ENCODE measurements around the gene RPS10.

Gene RPS10

GRCh38 chr6:34425498-34426410 lies at the start of gene RPS10:
TSS of gene RPS10 (minus strand) at chr6:34426069. CDS start at chr6:34425221, 848 bp downstream.
- DNase-seq = peak; percentile 90

DNA sequence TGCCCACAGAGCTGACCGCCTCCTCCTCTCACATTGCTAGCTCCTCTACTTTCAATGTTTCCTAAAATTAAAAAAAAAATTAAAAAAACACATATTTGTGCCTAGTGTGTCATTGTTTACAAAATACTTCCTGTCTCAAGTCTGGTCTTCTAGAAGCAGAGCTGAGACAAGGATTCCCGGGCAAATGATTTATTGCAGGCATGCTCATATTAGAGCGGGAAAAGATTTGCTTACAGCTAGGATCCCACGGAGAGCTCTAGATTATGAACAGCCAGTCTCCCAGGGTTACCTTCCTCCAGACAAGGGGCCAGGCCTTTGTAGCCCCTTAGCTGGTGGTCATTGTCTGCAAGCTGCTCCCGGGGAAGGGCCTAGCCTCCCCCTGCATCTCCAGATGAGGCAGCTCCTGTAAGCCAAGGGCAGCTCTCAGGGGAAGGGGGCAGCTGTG lies 49.4 kb upstream of the RPS10 start:
- no peak for DNase-seq

DNA sequence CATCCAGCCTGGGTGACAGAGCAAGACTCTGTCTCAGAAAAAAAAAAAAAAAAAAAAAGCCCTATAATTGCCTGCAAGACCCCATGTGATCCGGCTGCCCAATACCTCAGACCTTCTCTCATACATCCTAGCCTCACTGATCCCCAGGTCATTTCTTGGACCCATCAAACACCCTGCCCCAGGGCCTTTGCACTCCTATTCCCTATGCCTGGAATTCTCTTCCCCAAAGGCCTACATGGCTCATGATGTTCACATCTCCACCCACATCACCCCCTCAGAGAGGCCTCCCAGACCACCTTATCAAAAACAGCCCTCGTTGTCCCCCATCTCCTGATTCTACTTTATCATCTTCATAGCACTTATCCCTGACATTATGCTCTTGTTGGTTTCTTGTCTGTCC lies 48.9 kb upstream of the RPS10 start:
- no peak for DNase-seq

- DNase-seq = no peak
Measured at GRCh38 chr6:34473967-34474366, 48.1 kb upstream of the RPS10 start.

DNA sequence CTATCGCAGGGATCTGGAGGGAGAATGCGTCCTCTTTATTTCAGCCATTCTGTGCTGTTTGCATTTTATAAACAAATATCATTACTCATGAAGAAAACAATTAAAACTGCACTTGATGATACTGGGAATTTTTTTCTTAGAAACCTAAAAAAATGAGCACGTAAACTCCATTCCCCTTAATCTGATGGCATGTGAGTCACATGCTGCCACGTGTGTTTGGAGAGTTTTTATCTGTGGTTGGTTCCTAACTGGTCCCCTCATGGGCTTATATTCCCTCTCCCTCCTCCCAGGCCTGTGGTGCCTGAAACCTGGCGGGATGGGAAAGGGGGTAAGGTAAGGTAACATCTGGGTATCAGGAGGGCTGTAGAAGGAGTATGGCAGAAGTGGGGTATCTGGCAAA lies 46.6 kb upstream of the RPS10 start:
- no peak for DNase-seq

GRCh38 chr6:34469499-34469898 lies 43.6 kb upstream of the RPS10 start:
- DNase-seq = no peak

DNA sequence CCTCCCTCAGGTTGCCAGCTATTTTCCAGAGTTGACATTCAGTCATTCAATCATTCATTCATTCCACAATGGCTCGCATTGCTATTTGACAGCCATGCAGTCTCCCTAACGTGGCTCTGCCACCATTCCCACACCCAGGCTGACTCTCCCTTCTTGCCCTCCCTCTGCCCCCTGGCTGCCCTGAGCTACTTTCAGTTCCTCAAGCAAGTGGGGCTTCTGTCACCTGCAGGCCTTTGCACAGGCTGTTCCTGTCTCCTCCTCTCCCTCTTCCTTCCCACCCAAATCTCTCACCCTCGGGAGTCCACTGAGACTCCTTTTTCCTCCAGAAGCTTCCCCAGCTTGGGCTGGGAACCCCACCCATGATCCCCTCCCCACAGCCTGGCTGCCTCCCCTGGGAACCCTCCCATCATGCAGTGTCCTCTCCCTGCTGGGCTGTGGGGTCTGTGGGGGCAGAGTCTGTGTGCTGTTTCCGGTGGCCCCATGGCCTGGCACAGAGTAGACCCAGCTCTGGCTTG lies 42.6 kb upstream of the RPS10 start:
- DNase-seq = no peak

DNA sequence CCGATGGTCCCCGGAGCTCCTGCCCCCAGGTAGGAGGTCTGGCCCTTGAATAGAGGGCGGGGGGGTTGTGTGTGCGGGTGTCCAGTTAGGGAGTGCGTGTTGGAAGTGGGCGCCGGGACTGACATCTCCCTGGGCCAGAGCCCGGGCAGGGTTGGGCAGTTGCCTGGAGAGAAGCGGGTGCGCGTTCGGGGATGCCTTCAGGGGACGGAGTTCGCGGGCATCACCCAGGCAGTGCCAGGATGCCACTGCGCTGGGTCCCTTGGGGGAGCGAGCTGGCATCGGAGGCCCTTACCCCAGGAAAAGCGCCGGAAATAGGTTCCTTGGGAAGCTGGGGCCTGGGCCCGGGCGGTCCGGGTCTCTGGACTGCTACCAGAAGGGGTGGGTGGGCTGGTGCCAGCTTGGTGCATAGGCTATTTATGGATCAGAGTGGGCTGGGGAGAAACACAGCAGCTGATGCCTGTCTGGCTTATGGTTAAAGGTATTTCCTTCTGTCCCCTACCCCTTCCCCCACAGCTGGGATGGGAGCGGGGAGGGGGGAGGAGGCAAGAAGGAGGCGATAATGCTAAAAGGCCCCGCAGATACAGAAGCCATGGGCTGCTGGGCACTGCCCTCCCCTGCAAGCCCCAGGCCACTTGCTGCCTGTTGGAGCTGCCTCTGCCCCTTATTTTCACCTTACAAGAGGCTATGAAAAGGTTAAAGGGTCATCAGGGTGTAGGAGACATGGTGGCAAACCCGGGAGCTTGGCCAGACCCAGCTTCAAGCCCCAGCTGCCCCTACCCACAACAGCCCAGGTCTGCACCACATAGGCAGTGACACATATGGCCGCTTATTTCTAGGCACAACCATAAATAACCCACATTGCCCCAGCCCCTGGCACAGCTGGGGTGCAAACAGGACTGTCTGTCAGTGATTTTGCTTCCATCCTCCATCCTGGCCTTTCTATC lies 40.6 kb upstream of the RPS10 start:
- DNase-seq = no peak

DNA sequence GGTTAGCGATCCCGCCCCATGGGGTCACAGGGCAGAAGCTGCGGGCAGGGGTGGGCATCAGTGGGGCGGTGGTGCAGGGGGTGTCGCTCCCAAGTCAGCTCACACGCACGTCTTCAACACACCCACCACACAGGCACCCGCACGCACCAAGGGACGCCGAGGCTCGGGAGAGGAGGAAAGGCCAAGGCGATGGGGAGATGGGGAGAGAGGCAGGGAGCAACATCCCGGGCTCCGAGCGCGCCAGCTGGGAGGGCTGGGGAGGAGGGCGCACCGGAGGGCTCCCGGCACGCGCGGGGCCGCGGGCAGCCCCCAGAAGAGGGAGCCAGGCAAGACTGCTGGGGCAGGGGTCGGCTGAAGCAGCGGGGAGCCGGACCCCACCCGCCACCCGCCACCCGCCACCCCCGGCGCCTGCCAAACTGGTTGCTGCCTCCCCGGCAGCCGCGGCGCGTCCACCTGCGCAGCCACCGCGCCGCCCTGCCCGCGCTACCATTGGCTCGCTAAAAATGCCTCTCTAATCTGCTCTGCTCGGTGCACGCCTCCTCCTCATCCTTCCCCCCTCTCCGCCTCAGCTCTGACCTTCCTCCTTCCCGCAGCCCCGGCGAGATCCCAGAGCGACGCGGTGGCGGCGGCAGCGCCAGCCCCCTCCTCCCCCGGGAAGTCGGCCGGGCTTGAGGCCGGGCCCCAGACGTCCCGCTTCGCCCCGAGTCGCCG lies 39.8 kb upstream of the RPS10 start, which contains the start of gene PACSIN1:
PACSIN1 (plus strand) TSS at position 546 of the 711 bp plus-strand sequence. CDS start 60,230 bp downstream, outside the sequence.
- no peak for DNase-seq

DNA sequence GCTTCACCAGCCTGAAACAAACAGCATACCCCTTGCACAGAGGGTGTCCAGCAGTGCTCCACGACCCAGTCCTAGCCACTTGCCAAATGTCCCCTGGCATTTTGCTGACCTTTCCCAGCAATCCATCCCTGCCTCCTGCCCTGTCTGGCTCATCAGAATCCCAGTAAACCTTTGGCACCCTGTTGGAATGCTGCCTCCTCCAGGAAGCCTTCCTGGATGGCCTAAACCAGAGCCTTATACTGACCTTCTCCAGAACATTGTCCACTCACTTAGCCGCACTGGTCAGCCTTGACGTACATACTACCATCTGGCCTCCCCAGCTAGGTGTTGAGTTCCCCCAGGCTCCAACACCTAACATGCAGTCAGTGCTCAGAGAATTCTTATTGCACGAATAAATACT lies 38.0 kb upstream of the RPS10 start:
- DNase-seq = no peak

GRCh38 chr6:34463299-34463698 lies 37.4 kb upstream of the RPS10 start:
- DNase-seq = no peak

- no peak for DNase-seq
Measured at GRCh38 chr6:34462551-34462971, 36.7 kb upstream of the RPS10 start.

- DNase-seq = no peak
Measured at GRCh38 chr6:34462010-34462409, 36.1 kb upstream of the RPS10 start.

- no peak for DNase-seq
Measured at GRCh38 chr6:34460796-34461507, 35.1 kb upstream of the RPS10 start.

DNA sequence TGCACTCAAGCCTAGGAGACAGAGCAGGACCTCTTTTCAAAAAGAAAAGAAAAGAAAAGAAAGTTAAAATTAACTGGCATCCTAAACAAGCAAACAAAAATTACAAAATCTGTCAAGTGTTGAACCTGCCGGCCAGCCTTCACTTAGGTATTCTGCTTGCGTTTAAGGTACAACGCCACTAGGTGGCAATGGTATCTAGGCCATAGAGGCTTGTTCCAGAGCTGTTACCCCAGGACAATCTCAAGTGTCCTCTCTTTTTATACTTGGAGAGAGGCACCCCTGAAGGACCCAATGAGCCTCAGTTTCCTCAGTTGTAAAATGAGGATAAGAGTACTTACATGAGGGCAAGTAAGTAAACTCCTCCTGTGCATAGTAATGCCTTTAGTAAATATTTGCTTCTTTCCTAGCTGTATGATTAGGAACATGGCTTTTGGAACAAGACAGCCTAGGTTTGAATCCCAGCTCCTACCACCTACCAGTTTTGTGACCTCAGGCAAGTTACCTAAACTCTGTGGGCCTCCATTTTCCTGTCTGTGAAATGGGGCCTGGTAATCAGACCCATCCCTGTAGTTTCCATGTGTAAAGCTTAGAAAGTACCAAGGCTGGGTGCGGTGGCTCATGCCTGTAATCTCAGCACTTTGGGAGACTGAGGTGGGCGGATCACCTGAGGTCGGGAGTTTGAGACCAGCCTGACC lies 34.2 kb upstream of the RPS10 start:
- peak; percentile 55 for DNase-seq

DNA sequence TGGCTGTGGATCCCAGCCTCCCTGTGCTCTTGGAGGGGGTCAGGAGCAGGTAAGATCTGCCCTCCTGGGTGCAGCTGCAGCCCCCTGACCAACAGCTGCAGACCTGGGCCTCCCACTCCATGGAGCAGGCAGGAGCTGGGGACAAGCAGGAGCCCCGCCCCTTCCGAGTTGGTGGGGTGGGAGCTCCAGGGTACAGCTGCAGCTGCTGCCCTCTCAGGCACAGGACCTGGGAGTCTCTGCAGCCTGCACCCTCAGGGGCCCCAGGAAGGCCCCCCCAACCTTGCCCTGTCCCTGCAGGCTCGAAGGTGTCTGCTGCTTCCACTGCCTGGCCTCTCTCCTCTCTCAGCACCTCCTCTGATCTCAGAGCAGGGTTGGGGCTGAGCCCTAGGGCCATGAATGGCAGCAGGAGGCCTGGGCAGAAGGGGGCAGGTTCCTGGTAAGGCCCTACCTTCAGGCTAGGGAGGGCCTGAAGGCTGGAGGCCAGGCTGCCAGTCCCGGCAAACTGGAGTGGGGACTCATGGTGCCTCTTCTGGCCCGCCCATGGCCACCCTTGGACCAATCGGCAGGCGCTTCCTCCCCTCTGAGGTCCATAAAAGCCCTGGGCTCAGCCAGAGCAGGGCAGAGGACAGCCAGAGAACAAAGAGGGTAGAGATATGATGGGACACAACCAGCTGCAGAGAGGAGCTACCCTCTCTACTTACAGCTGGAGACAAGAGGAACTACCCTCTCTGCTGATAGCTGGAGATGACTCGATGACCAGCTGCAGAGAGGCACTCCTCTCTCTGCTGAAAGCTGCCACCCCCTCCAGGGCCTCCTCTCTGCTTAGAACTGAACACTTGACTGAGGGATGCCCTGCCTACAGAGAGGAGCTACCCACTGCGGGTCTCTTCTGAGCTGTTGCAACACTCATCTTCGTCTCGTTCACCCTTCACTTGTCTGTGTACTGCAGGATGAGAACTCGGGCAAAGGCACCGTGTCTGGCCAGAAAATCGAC lies 32.2 kb upstream of the RPS10 start:
- no peak for DNase-seq

GRCh38 chr6:34457382-34457741 lies 31.5 kb upstream of the RPS10 start:
- DNase-seq = no peak

DNA sequence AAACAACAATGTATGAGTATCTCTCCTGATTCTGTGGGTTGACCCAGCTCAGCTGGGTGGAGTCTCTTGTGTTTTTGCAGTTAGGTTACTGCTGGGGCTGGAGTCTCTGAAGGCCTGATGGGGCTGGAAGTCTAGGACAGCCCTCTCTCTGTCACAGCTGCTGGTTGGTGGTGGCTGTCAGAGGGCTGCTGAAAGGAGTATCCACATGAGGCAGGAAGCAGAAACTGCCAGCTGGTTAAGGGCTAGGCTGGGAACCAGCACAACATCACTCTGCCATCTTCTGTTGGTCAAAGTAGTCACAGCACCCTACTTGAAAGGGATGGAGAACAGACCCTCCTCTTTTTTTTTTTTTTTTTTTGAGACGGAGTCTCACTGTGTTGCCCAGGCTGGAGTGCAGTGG lies 30.0 kb upstream of the RPS10 start:
- DNase-seq = no peak

- DNase-seq = no peak
Measured at GRCh38 chr6:34451192-34451591, 25.3 kb upstream of the RPS10 start.

DNA sequence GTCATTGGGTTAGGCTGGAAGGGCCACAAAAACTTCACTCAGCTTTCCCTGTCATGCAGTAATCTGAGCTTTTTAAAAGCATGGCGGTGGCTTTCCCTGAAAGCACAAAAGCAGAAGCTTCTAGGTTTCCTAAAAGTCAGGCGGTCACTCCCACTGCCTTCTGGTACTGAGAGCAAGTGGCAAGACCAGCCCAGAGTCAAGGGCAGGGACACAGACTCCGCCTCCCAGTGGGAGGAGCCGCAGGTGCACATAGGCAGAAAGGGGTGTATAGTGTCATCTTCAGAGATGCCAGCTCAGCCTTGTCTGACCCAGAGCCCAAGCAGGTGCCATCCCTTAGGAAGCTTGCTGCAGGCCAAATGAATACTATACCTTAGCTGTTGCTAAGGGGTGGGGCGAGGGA lies 22.0 kb upstream of the RPS10 start:
- no peak for DNase-seq
